ENCODE data around the gene MTNR1B.

- TF ChIP-seq TAF1 (IDR thresholded peaks at IDR 0.05; ENCODE audit: borderline replicate concordance, low read depth, low read length), result no peak
- no peak for TF ChIP-seq POLR2A (IDR thresholded peaks at IDR 0.05; ENCODE audit: low read depth, low read length)
These were observed 1.6 kb upstream of the MTNR1B start for GRCh38 chr11:92967867-92968266.

All from GM12892 (cell line).